Mammary epithelial cell (primary cell): ENCODE measurements around the gene ACAP2.

Experiments
- EZH2 ChIP-seq: IDR thresholded peaks from 2 replicates; pipeline ENCODE4 v1.6.1; 2012; ENCODE audit warnings: low read length, inconsistent platforms, borderline replicate concordance
- TF ChIP-seq, protein P1 (sequence below), 2 donors: IDR thresholded peaks in 1 of 2; conservative IDR thresholded peaks in 1 of 2; 2 replicates each; pipeline ENCODE4 v1.5.1; 2011 to 2012; ENCODE audit warnings: inconsistent platforms in 2 of 2, low read length in 2 of 2, mild to moderate bottlenecking in 2 of 2, control low read depth in 1 of 2, low read depth in 1 of 2; ENCODE audit not compliant: insufficient read depth in 1 of 2; ENCODE audit errors: extremely low read depth in 1 of 2

DNA sequence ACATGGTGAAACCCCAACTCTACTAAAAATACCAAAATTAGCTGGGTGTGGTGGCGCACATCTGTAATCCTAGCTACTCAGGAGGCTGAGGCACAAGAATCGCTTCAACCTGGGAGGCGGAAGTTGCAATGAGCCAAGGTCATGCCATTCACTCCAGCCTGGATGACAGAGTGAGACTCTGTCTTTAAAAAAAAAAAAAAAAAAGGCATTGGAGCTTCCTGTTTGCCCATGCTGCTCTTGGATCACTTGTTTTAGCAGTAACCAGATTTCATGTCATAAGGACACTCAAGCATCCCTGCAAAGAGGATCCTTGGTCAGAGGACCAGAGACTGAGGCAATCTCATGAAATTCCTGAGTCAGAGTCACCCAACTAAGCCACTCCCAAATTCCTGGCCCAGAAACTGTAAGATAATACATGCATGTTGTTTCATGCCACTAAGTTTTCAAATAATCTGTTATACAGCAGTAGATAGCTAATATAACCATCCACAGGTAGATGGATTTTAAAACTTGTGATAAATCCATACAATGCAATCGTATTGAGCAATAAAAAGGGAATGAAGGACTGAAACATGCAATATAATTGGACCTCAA is 89.8 kb downstream of the ACAP2 start:
- TF ChIP-seq, protein P1, sequence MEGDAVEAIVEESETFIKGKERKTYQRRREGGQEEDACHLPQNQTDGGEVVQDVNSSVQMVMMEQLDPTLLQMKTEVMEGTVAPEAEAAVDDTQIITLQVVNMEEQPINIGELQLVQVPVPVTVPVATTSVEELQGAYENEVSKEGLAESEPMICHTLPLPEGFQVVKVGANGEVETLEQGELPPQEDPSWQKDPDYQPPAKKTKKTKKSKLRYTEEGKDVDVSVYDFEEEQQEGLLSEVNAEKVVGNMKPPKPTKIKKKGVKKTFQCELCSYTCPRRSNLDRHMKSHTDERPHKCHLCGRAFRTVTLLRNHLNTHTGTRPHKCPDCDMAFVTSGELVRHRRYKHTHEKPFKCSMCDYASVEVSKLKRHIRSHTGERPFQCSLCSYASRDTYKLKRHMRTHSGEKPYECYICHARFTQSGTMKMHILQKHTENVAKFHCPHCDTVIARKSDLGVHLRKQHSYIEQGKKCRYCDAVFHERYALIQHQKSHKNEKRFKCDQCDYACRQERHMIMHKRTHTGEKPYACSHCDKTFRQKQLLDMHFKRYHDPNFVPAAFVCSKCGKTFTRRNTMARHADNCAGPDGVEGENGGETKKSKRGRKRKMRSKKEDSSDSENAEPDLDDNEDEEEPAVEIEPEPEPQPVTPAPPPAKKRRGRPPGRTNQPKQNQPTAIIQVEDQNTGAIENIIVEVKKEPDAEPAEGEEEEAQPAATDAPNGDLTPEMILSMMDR (conservative IDR thresholded peaks at IDR 0.05 in 1 of 2, IDR thresholded peaks at IDR 0.05 in 1 of 2; ENCODE audit: extremely low read depth in 1 of 2, insufficient read depth in 1 of 2, low read depth in 1 of 2, low read length in 2 of 2) = no peak
- no peak for TF ChIP-seq EZH2
